ENCODE data around the gene NSL1.

DNA sequence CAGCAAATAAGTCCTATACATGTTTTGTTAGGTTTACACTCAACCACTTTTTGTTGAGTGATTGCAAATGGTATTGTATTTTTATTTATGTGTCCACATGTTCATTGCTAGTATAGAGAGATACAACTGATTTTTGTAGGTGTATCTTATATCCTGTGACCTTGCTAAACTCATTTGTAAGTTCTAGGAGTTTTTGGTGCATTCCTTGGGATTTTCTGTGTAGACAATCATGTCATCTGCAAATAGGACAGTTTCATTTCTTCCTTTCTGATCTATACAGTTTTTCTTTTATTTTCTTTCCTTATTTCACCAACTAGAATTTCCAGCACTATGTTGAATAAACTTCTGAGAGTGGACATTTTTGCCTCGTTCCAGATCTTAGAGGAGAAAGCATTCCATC lies 75.4 kb downstream of the NSL1 start:
- TF ChIP-seq, protein P1, sequence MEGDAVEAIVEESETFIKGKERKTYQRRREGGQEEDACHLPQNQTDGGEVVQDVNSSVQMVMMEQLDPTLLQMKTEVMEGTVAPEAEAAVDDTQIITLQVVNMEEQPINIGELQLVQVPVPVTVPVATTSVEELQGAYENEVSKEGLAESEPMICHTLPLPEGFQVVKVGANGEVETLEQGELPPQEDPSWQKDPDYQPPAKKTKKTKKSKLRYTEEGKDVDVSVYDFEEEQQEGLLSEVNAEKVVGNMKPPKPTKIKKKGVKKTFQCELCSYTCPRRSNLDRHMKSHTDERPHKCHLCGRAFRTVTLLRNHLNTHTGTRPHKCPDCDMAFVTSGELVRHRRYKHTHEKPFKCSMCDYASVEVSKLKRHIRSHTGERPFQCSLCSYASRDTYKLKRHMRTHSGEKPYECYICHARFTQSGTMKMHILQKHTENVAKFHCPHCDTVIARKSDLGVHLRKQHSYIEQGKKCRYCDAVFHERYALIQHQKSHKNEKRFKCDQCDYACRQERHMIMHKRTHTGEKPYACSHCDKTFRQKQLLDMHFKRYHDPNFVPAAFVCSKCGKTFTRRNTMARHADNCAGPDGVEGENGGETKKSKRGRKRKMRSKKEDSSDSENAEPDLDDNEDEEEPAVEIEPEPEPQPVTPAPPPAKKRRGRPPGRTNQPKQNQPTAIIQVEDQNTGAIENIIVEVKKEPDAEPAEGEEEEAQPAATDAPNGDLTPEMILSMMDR (IDR thresholded peaks at IDR 0.05): no peak
- no peak for TF ChIP-seq POLR2A (IDR thresholded peaks at IDR 0.05)

Data from heart left ventricle (tissue), 13 donors.